Mesendoderm (in vitro differentiated cells): Measurements from ENCODE around the gene CRABP2.
A peak's percentile ranks its signal among the peaks of the same experiment; 100 is the strongest.

Source experiments
- DNase-seq: peaks from one replicate; pipeline ENCODE4 v3.0.0; 2013
- H2AK5ac ChIP-seq: 2 replicates; pipeline ENCODE4 v1.6.1; 2013; ENCODE audit warnings: low read length, inconsistent platforms
- H2BK120ac ChIP-seq: 2 replicates; pipeline ENCODE4 v1.6.1; 2013; ENCODE audit warnings: low read depth, mild to moderate bottlenecking, low read length, moderate library complexity, mixed read lengths
- H2BK15ac ChIP-seq: replicated peaks from 2 replicates; pipeline ENCODE4 v1.6.1; 2013; ENCODE audit warnings: low read depth, mild to moderate bottlenecking, moderate library complexity
- H2BK5ac ChIP-seq: 2 replicates; pipeline ENCODE4 v1.6.1; 2013; ENCODE audit warnings: low read length, inconsistent platforms
- H3K18ac ChIP-seq: 2 replicates; pipeline ENCODE4 v1.6.1; 2013; ENCODE audit warnings: mild to moderate bottlenecking, low read length, mixed read lengths
- H3K23ac ChIP-seq: one replicate; pipeline ENCODE4 v1.6.1; 2013; ENCODE audit warnings: low read length
- H3K27ac ChIP-seq: 2 replicates; pipeline ENCODE4 v1.5.1; 2013; ENCODE audit warnings: low read depth, mild to moderate bottlenecking, inconsistent platforms, low read length, moderate library complexity
- H3K27me3 ChIP-seq: 2 replicates; pipeline ENCODE4 v1.6.1; 2013; ENCODE audit warnings: low read length, control low read depth, mild to moderate bottlenecking, inconsistent platforms; ENCODE audit not compliant: insufficient read depth, poor library complexity
- H3K36me3 ChIP-seq: 2 replicates; pipeline ENCODE4 v1.6.1; 2013; ENCODE audit warnings: low read length, inconsistent platforms; ENCODE audit not compliant: control insufficient read depth, insufficient read depth
- H3K4ac ChIP-seq: one replicate; pipeline ENCODE4 v1.6.1; 2013; ENCODE audit warnings: low read depth, mild to moderate bottlenecking, low read length, moderate library complexity
- H3K4me1 ChIP-seq: 2 replicates; pipeline ENCODE4 v1.6.1; 2013; ENCODE audit warnings: low read depth, low read length, inconsistent platforms; ENCODE audit not compliant: control insufficient read depth
- H3K4me2 ChIP-seq: 2 replicates; pipeline ENCODE4 v1.6.1; 2013; ENCODE audit warnings: low read length
- H3K4me3 ChIP-seq: 2 replicates; pipeline ENCODE4 v1.5.1; 2013; ENCODE audit warnings: mild to moderate bottlenecking, low read length
- H3K56ac ChIP-seq: one replicate; pipeline ENCODE4 v1.6.1; 2013; ENCODE audit warnings: low read length
- H3K79me1 ChIP-seq: 2 replicates; pipeline ENCODE4 v1.6.1; 2013; ENCODE audit warnings: low read length, inconsistent platforms
- H3K79me2 ChIP-seq: 2 replicates; pipeline ENCODE4 v1.6.1; 2013; ENCODE audit warnings: mild to moderate bottlenecking, low read length; ENCODE audit not compliant: control insufficient read depth, insufficient read depth
- H3K9ac ChIP-seq: 2 replicates; pipeline ENCODE4 v1.6.1; 2013; ENCODE audit warnings: low read length, inconsistent platforms
- H4K5ac ChIP-seq: one replicate; pipeline ENCODE4 v1.6.1; 2013; ENCODE audit warnings: low read length
- H4K8ac ChIP-seq: one replicate; pipeline ENCODE4 v1.6.1; 2013; ENCODE audit warnings: low read depth, mild to moderate bottlenecking, control low read depth, low read length, moderate library complexity
- WGBS: extraction: QIAGEN DNeasy Blood & Tissue Kit; methylation state at CpG from one replicate; pipeline ENCODE4 v1.1.7; 2013; ENCODE audit warnings: low lambda C conversion rate, missing lambda C conversion rate; ENCODE audit not compliant: insufficient coverage; ENCODE audit errors: extremely low coverage; 5-methylcytosine and 5-hydroxymethylcytosine counted together

The CRABP2 gene

DNA sequence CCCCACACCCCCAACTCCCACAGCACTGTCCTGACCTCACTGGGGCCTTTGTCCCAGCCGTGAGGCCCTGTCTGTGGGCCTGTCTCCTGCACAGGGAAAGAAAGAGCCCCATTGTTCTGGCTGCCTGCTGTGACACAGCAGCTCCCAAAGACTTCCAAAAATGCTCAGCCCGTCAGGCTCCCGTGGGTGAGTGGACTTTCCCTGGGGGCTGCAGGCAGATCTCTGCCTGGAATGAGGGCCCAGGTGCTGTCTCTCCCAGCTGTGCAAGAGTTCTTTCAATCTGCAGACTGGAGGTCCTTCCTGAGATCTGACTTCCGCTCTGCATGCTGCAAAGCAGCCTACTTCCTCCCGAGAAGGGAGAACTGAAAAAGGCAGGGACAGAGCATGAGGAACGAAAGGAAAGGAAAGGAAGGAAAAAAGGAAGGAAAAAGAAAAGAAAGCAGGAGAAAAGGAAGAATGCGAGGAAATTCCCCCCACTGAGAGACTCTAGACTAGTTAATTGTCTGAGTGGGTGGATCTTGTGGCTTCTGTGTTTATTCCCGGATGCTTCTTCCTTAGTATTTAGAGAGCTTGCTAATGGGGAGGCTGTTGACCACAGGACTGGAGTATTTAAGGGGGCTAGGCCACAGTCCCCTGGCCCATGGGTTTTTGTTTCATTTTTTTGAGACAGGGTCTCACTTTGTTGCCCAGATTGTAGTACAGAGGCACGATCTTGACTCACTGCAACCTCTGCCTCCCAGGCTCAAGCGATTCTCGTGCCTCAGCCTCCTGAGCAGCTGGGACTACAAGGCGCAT is 43.2 kb downstream of the CRABP2 start:
- no peaks in the 10 kb centered on the region for H3K79me2 ChIP-seq
- H2BK5ac ChIP-seq: peak overlapping the region; percentile 38
- H2AK5ac ChIP-seq: peak overlapping the region; percentile 3
- no peak overlapping the region for H4K5ac ChIP-seq
- H2BK15ac ChIP-seq: no peak overlapping the region
- H4K8ac ChIP-seq: no peak overlapping the region
- H3K4me1 ChIP-seq: peaks cover 23% of the 10 kb centered on the region
- H3K27ac ChIP-seq: peak overlapping the region; percentile 92
- H3K9ac ChIP-seq: peak overlapping the region; percentile 25
- H3K4me3 ChIP-seq: no peak overlapping the region
- peak overlapping the region; percentile 79 for H3K4ac ChIP-seq
- peak overlapping the region; percentile 33 for H2BK120ac ChIP-seq
- peak; percentile 63 for DNase-seq
- H3K56ac ChIP-seq: peak overlapping the region; percentile 75
- no CpG with 5 or more reads among the region's 12 CpGs for WGBS
- peak overlapping the region; percentile 65 for H3K18ac ChIP-seq
- no peaks in the 10 kb centered on the region for H3K79me1 ChIP-seq
- no peaks in the 10 kb centered on the region for H3K36me3 ChIP-seq
- H3K23ac ChIP-seq: peak overlapping the region; percentile 11
- H3K27me3 ChIP-seq: no peaks in the 10 kb centered on the region
- H3K4me2 ChIP-seq: no peak overlapping the region

DNA sequence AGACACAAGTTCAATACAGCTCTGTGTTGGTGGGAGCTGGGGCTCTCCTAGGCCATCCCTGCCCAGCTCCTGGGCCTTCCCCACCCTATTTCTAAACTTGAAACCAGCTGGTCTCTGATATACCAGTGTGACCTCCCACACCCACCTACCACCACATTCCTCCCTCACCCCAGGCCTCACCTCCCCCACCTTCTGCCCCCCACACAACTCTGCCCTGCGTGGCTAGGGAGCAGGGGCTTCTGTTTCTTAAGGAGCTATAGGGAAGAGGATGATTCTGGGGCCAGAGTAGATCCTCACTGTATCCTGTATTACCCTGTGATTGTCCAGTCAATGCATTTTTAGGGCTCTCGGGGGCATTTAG is 44.7 kb downstream of the CRABP2 start:
- peak overlapping the region; percentile 30 for H3K9ac ChIP-seq
- H3K27ac ChIP-seq: peak overlapping the region; percentile 92
- H3K4ac ChIP-seq: peak overlapping the region; percentile 82
- no peaks in the 10 kb centered on the region for H3K79me2 ChIP-seq
- no peak overlapping the region for H4K5ac ChIP-seq
- no peaks in the 10 kb centered on the region for H3K79me1 ChIP-seq
- H3K56ac ChIP-seq: peak overlapping the region; percentile 89
- H3K4me1 ChIP-seq: peaks cover 23% of the 10 kb centered on the region
- H2BK5ac ChIP-seq: peak overlapping the region; percentile 96
- peak overlapping the region; percentile 35 for H3K18ac ChIP-seq
- no peak for DNase-seq
- no peak overlapping the region for H2BK15ac ChIP-seq
- no peak overlapping the region for H3K4me2 ChIP-seq
- H3K4me3 ChIP-seq: no peak overlapping the region
- H4K8ac ChIP-seq: no peak overlapping the region
- no peaks in the 10 kb centered on the region for H3K36me3 ChIP-seq
- H2BK120ac ChIP-seq: peak overlapping the region; percentile 23
- WGBS: no CpG with 5 or more reads among the region's 2 CpGs
- no peak overlapping the region for H2AK5ac ChIP-seq
- no peak overlapping the region for H3K23ac ChIP-seq
- H3K27me3 ChIP-seq: peaks cover 5% of the 10 kb centered on the region

DNA sequence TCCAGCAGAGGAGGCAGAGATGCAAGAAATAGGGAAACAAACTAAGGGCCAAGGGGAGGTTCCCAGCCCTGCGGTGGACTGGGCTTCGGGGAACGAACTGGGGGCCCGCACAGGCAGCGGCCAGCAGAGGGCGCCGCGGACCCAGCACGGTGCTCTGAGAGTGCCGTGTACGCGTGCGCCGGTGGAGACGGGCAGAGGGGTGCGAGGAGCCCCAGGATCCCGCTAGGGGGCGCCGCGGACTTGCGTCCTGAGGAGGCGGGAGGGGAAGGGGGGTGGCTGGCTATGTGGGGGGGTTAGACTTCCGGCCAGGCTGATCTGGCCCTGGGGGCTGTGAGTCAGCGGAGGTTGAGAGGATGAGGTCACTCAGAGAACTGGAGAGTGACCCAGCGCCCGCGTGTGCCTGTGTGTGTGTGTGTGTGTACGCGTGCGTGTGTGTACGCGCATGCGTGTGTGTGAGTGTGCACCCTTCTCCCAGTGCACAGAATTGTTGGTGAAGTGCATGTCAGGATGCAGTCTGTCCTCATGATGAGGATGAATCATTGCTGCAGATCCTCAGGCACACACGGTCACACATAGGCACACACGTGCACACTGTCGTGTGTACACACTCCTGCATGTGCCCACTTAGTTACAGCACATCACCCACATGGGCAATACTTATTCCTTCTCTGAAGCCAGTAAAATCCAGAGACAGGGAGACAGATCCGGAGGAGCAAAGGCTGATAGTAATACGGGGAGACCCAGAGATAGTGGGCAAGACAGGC is 45.2 kb downstream of the CRABP2 start:
- WGBS: no CpG with 5 or more reads among the region's 38 CpGs
- peak; percentile 99 for DNase-seq
- H3K4me3 ChIP-seq: no peak overlapping the region

DNA sequence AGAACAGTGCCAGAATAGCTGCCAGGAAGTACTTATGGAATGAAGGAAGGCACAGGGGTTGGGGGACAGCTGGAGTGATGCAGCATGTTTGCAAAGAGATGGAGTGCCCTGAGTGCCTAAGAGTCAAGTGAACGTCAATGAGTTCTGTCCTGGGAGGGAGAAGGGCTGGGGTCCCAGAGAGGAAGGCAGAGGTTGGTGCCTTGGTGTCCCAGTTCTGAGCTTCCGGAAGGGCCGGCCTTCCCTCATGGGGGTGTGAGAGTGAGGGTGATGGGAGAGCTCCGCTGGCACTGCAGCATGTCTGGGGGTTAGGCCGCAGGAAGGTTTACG is 45.8 kb downstream of the CRABP2 start:
- Histone ChIP-seq H3K4me2 (no peak overlapping the region), H2AK5ac (no peak overlapping the region), H3K79me1 (no peaks in the 10 kb centered on the region), H2BK5ac (peak overlapping the region; percentile 7), H3K4ac (no peak overlapping the region), H4K8ac (no peak overlapping the region), H2BK120ac (no peak overlapping the region), H3K56ac (peak overlapping the region; percentile 79), H3K79me2 (no peaks in the 10 kb centered on the region), H3K18ac (no peak overlapping the region), H3K9ac (peak overlapping the region; percentile 42), H3K27me3 (peaks cover 5% of the 10 kb centered on the region), H3K23ac (no peak overlapping the region), H3K36me3 (no peaks in the 10 kb centered on the region), H3K4me3 (no peak overlapping the region), H3K4me1 (peaks cover 18% of the 10 kb centered on the region), H3K27ac (no peak overlapping the region), H4K5ac (no peak overlapping the region), H2BK15ac (no peak overlapping the region)
- WGBS: no CpG with 5 or more reads among the region's 6 CpGs
- no peak for DNase-seq

More for the DNA sequence above, 45.2 kb downstream of the CRABP2 start:
- H3K23ac ChIP-seq: peak overlapping the region; percentile 87
- peak overlapping the region; percentile 92 for H2AK5ac ChIP-seq
- H3K56ac ChIP-seq: peak overlapping the region; percentile 89
- H3K27me3 ChIP-seq: peaks cover 5% of the 10 kb centered on the region
- peak overlapping the region; percentile 92 for H3K27ac ChIP-seq
- peak overlapping the region; percentile 96 for H2BK5ac ChIP-seq
- H3K18ac ChIP-seq: peak overlapping the region; percentile 35
- peaks cover 20% of the 10 kb centered on the region for H3K4me1 ChIP-seq
- peak overlapping the region; percentile 42 for H3K9ac ChIP-seq
- peak overlapping the region; percentile 82 for H3K4ac ChIP-seq
- no peak overlapping the region for H2BK15ac ChIP-seq
- no peaks in the 10 kb centered on the region for H3K36me3 ChIP-seq
- H3K79me1 ChIP-seq: no peaks in the 10 kb centered on the region
- H2BK120ac ChIP-seq: peak overlapping the region; percentile 23
- H4K5ac ChIP-seq: peak overlapping the region; percentile 53
- no peaks in the 10 kb centered on the region for H3K79me2 ChIP-seq
- H3K4me2 ChIP-seq: peak overlapping the region; percentile 10
- H4K8ac ChIP-seq: no peak overlapping the region

DNA sequence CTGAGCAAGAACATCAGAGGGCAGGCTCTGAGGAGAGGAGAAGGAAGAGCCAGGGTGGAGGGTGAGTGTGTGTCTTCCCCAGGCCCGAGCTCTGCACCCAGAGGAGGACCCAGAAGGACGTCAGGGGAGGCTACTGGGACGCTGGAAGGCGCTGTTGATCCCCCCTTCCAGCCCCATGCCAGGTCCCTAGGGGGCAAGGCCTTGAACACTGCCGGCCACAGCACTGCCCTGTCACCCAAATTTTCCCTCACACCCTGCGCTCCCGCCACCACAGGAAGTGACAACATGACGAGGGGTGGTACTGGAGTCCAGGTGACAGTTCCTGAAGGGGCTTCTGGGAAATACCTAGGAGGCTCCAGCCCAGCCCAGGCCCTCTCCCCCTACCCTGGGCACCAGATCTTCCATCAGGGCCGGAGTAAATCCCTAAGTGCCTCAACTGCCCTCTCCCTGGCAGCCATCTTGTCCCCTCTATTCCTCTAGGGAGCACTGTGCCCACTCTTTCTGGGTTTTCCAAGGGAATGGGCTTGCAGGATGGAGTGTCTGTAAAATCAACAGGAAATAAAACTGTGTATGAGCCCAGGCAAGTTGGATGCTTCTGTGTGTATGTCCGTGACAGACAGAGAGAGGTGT is 46.3 kb downstream of the CRABP2 start:
- Histone ChIP-seq H3K56ac (peak overlapping the region; percentile 79), H3K4me1 (peaks cover 13% of the 10 kb centered on the region), H4K8ac (no peak overlapping the region), H3K79me1 (no peaks in the 10 kb centered on the region), H3K18ac (no peak overlapping the region), H2BK5ac (no peak overlapping the region), H3K9ac (no peak overlapping the region), H3K4me3 (no peak overlapping the region), H3K23ac (no peak overlapping the region), H3K27ac (no peak overlapping the region), H2BK120ac (no peak overlapping the region), H2AK5ac (no peak overlapping the region), H3K27me3 (peaks cover 5% of the 10 kb centered on the region), H3K79me2 (no peaks in the 10 kb centered on the region), H3K4me2 (no peak overlapping the region), H2BK15ac (no peak overlapping the region), H4K5ac (no peak overlapping the region), H3K4ac (no peak overlapping the region), H3K36me3 (no peaks in the 10 kb centered on the region)
- WGBS: no CpG with 5 or more reads among the region's 10 CpGs
- no peak for DNase-seq
